ENCODE measurements around the gene SEC14L6. TPM values are rescaled to one million over a fixed set of nuclear protein-coding genes. Genes with fewer than 3 reads are reported as not detected.

SEC14L6 gene
- total RNA-seq, 1 donor from 2014 or later, result not detected

- intact Hi-C loops (cut with DNase I), result no loop called here
- no peak overlapping the region for H3K4me3 ChIP-seq
- TF ChIP-seq CTCF (IDR thresholded peaks at IDR 0.05), result no peak
- TF ChIP-seq POLR2AphosphoS5 (IDR thresholded peaks at IDR 0.05; ENCODE audit: insufficient read depth in 1 of 2, low read depth in 1 of 2), result no peak
- TF ChIP-seq POLR2A (IDR thresholded peaks at IDR 0.05), result no peak
- H3K4me1 ChIP-seq, result peaks cover 16% of the 10 kb centered on the region
- no peaks in the 10 kb centered on the region for H3K9me3 ChIP-seq
- H3K36me3 ChIP-seq, result peaks cover 10 to 78% of the 10 kb centered on the region in 2 donors
- no peak overlapping the region for H3K27ac ChIP-seq
- DNase-seq (ENCODE audit: extremely low spot score in 2 of 2), result no peak
- H3K27me3 ChIP-seq, result no peaks in the 10 kb centered on the region
Measured at GRCh38 chr22:30578481-30578880, 31.9 kb upstream of the SEC14L6 start.

GRCh38 chr22:30575859-30576258 lies 29.3 kb upstream of the SEC14L6 start:
- H3K27ac ChIP-seq, result no peak overlapping the region
- intact Hi-C loops (cut with DNase I), result no loop called here
- H3K4me3 ChIP-seq, result no peak overlapping the region
- peaks cover 16% of the 10 kb centered on the region for H3K4me1 ChIP-seq
- H3K9me3 ChIP-seq, result no peaks in the 10 kb centered on the region
- H3K27me3 ChIP-seq, result no peaks in the 10 kb centered on the region
- H3K36me3 ChIP-seq, result peaks cover 10 to 52% of the 10 kb centered on the region in 2 donors
- TF ChIP-seq CTCF (IDR thresholded peaks at IDR 0.05) (no peak), POLR2AphosphoS5 (IDR thresholded peaks at IDR 0.05; ENCODE audit: insufficient read depth in 1 of 2, low read depth in 1 of 2) (no peak), POLR2A (IDR thresholded peaks at IDR 0.05) (no peak)
- DNase-seq (ENCODE audit: extremely low spot score in 2 of 2), result no peak

GRCh38 chr22:30574997-30575671 lies 28.6 kb upstream of the SEC14L6 start:
- DNase-seq (ENCODE audit: extremely low spot score in 2 of 2), result no peak
- TF ChIP-seq POLR2AphosphoS5 (IDR thresholded peaks at IDR 0.05; ENCODE audit: insufficient read depth in 1 of 2, low read depth in 1 of 2), result peak in 1 of 2 donors; percentile 48
- TF ChIP-seq POLR2A (IDR thresholded peaks at IDR 0.05), result no peak
- Histone ChIP-seq H3K9me3 (no peaks in the 10 kb centered on the region), H3K4me1 (peaks cover 16% of the 10 kb centered on the region), H3K4me3 (peak overlapping the region; percentile 7 to 36), H3K27me3 (no peaks in the 10 kb centered on the region), H3K36me3 (peaks cover 7 to 44% of the 10 kb centered on the region in 2 donors), H3K27ac (no peak overlapping the region)
- intact Hi-C loops (cut with DNase I), result no loop called here

- intact Hi-C loops (cut with DNase I), result no loop called here
- no peak for DNase-seq (ENCODE audit: extremely low spot score in 2 of 2)
Measured at GRCh38 chr22:30574095-30574981, 27.8 kb upstream of the SEC14L6 start, which contains the start of gene GAL3ST1. TSS of gene GAL3ST1 (minus strand) at chr22:30574665. CDS start at chr22:30557392, 17,273 bp downstream.

More at GRCh38 chr22:30574095-30574981, 27.8 kb upstream of the SEC14L6 start, which contains the start of gene GAL3ST1:
- Histone ChIP-seq H3K4me3 (peak within 1 kb of the TSS; percentile 7 to 36), H3K36me3 (peaks cover 0 to 36% of the 10 kb centered on the region in 2 donors), H3K27me3 (no peaks in the 10 kb centered on the region), H3K27ac (no peak within 1 kb of the TSS), H3K4me1 (peaks cover 16% of the 10 kb centered on the region), H3K9me3 (no peaks in the 10 kb centered on the region)
- TF ChIP-seq POLR2AphosphoS5 (IDR thresholded peaks at IDR 0.05; ENCODE audit: insufficient read depth in 1 of 2, low read depth in 1 of 2) (no peak), CTCF (IDR thresholded peaks at IDR 0.05) (no peak), POLR2A (IDR thresholded peaks at IDR 0.05) (no peak)
